ENCODE results near the gene TP53. TPM values are rescaled to one million over a fixed set of nuclear protein-coding genes. Genes with fewer than 3 reads are reported as not detected.
A peak's percentile ranks its signal among the peaks of the same experiment; 100 is the strongest.

Gene TP53
- polyA plus RNA-seq, 1 donor (not counting 4 experiments of a cell fraction or from before 2014, with no cell fraction given), result 22.0 TPM

DNA sequence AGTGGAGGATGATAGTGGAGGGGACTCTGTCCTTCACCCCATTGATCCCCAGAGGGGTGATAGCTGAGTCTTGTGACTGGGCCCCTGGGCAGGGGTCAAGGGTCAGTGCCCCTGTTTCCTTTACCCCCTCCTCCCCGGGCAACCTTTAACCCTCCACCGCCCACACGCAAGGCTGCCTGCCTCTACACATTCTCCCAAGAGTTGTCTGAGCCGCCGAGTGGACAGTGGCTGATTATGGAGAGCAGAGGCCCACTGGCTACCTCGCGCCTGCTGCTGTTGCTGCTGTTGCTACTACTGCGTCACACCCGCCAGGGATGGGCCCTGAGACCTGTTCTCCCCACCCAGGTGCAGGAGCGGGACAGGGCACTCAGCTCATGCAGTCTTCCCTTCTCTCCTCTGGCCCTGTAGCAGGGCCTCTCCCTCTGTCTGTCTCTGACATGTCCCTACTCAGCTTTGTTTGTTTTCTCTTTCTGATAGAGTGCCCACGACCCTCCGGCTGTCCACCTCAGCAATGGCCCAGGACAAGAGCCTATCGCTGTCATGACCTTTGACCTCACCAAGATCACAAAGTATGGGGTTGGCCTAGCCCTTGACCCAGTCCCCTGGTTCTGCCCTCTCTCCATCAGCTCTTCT, 57.2 kb downstream of the TP53 start, which contains the start of gene SHBG:
SHBG (plus strand) TSS at position 197 of the 633 bp plus-strand sequence; CDS start at position 235, 38 bp downstream.
- H3K4me1 ChIP-seq (ENCODE audit: control insufficient read depth, extremely low read depth, insufficient read depth, low read length), result peaks cover 3% of the 10 kb centered on the region

GRCh38 chr17:7627250-7628121, 59.8 kb downstream of the TP53 start, which contains the start of gene SAT2:
SAT2 (minus strand) TSS chr17:7627821; CDS start chr17:7627635, 186 bp downstream.
- peaks cover 3% of the 10 kb centered on the region for H3K4me1 ChIP-seq (ENCODE audit: control insufficient read depth, extremely low read depth, insufficient read depth, low read length)
- dilution Hi-C loops (cut with MboI; ENCODE audit: extremely low pct_ligation_motif_present, low sequenced_read_pairs), result no loop called here
- H3K4me3 ChIP-seq (ENCODE audit: control insufficient read depth in 2 of 3, extremely low read depth in 1 of 3, insufficient read depth in 2 of 3, low read depth in 1 of 3, low read length in 3 of 3), result peak within 1 kb of the TSS; percentile 79 to 98 (median 83)
- no peaks in the 10 kb centered on the region for H3K9me3 ChIP-seq (ENCODE audit: control insufficient read depth, low read depth, low read length)
- no peaks in the 10 kb centered on the region for H4K20me1 ChIP-seq (ENCODE audit: control insufficient read depth, extremely low read depth, insufficient read depth, low read length)
- H2AFZ ChIP-seq (ENCODE audit: control insufficient read depth, low read length), result peak within 1 kb of the TSS; percentile 83
- no peaks in the 10 kb centered on the region for H3K36me3 ChIP-seq (ENCODE audit: control insufficient read depth in 2 of 2, extremely low read depth in 1 of 2, insufficient read depth in 2 of 2, low read length in 2 of 2)
- H3K79me2 ChIP-seq (ENCODE audit: control insufficient read depth, insufficient read depth, low read length), result peaks cover 2% of the 10 kb centered on the region
- DNase-seq (ENCODE audit: low read depth, low spot score) (peak; percentile 59), FAIRE-seq (peak; percentile 68)
- H3K27me3 ChIP-seq (ENCODE audit: control insufficient read depth, extremely low read depth, insufficient read depth, low read length), result no peaks in the 10 kb centered on the region
- H3K9me1 ChIP-seq (ENCODE audit: control insufficient read depth, extremely low read depth, insufficient read depth, low read length), result no peaks in the 10 kb centered on the region
- H3K9ac ChIP-seq (ENCODE audit: control insufficient read depth, extremely low read depth, insufficient read depth, low read length), result peak within 1 kb of the TSS; percentile 84
- H3K27ac ChIP-seq (ENCODE audit: control insufficient read depth, insufficient read depth, low read length), result peak within 1 kb of the TSS; percentile 70
- peak within 1 kb of the TSS; percentile 97 for H3K4me2 ChIP-seq (ENCODE audit: control insufficient read depth, extremely low read depth, insufficient read depth, low read depth, low read length)
- TF ChIP-seq CTCF (optimal IDR thresholded peaks at IDR 0.05 in 1 of 3, IDR thresholded peaks at IDR 0.05 in 1 of 3, conservative IDR thresholded peaks at IDR 0.05 in 1 of 3; ENCODE audit: extremely low read depth in 1 of 3, insufficient read depth in 2 of 3, low read length in 3 of 3), result no peak
- TF ChIP-seq EZH2 (IDR thresholded peaks at IDR 0.05; ENCODE audit: low read length), result no peak

More for the DNA sequence above, 57.2 kb downstream of the TP53 start, which contains the start of gene SHBG:
- Histone ChIP-seq H3K4me2 (ENCODE audit: control insufficient read depth, extremely low read depth, insufficient read depth, low read depth, low read length) (no peak within 1 kb of the TSS), H2AFZ (ENCODE audit: control insufficient read depth, low read length) (no peak within 1 kb of the TSS), H3K9me3 (ENCODE audit: control insufficient read depth, low read depth, low read length) (no peaks in the 10 kb centered on the region), H3K9me1 (ENCODE audit: control insufficient read depth, extremely low read depth, insufficient read depth, low read length) (no peaks in the 10 kb centered on the region), H3K4me3 (ENCODE audit: control insufficient read depth in 2 of 3, extremely low read depth in 1 of 3, insufficient read depth in 2 of 3, low read depth in 1 of 3, low read length in 3 of 3) (no peak within 1 kb of the TSS), H3K27ac (ENCODE audit: control insufficient read depth, insufficient read depth, low read length) (no peak within 1 kb of the TSS), H3K36me3 (ENCODE audit: control insufficient read depth in 2 of 2, extremely low read depth in 1 of 2, insufficient read depth in 2 of 2, low read length in 2 of 2) (no peaks in the 10 kb centered on the region), H4K20me1 (ENCODE audit: control insufficient read depth, extremely low read depth, insufficient read depth, low read length) (no peaks in the 10 kb centered on the region), H3K27me3 (ENCODE audit: control insufficient read depth, extremely low read depth, insufficient read depth, low read length) (no peaks in the 10 kb centered on the region), H3K79me2 (ENCODE audit: control insufficient read depth, insufficient read depth, low read length) (peaks cover 2% of the 10 kb centered on the region), H3K9ac (ENCODE audit: control insufficient read depth, extremely low read depth, insufficient read depth, low read length) (no peak within 1 kb of the TSS)
- FAIRE-seq, result no peak
- no peak for DNase-seq (ENCODE audit: low read depth, low spot score)
- dilution Hi-C loops (cut with MboI; ENCODE audit: extremely low pct_ligation_motif_present, low sequenced_read_pairs), result no loop called here
- no peak for TF ChIP-seq EZH2 (IDR thresholded peaks at IDR 0.05; ENCODE audit: low read length)
- no peak for TF ChIP-seq CTCF (optimal IDR thresholded peaks at IDR 0.05 in 1 of 3, IDR thresholded peaks at IDR 0.05 in 1 of 3, conservative IDR thresholded peaks at IDR 0.05 in 1 of 3; ENCODE audit: extremely low read depth in 1 of 3, insufficient read depth in 2 of 3, low read length in 3 of 3)
